Stimulated activated effector memory CD8-positive, alpha-beta T cell treated with anti-CD3 and anti-CD28 coated beads, Interleukin-12 subunit alpha, Interleukin-12 subunit beta, amount 100 ng/mL, for 72 hours (primary cell): ENCODE results near the gene SLC16A3.

Experiments used
- ATAC-seq: fragments of 150-1000 bp; cut with Tn5 transposase; 2 replicates; pipeline ENCODE4 v1.10.0; 2021
- DNase-seq, 2 donors: peaks; one replicate each; pipeline ENCODE4 v3.0.0; 2021 to 2022; ENCODE audit warnings: low spot score in 2 of 2
- H3K27ac Mint-ChIP-seq: one replicate; pipeline ENCODE4 v1.8.0; 2022; ENCODE audit warnings: mild to moderate bottlenecking, mixed read lengths
- H3K36me3 Mint-ChIP-seq: one replicate; pipeline ENCODE4 v1.8.0; 2022; ENCODE audit warnings: mild to moderate bottlenecking, mixed read lengths
- H3K4me1 Mint-ChIP-seq: one replicate; pipeline ENCODE4 v1.8.0; 2022; ENCODE audit warnings: mixed read lengths
- H3K4me3 Mint-ChIP-seq: one replicate; pipeline ENCODE4 v1.8.0; 2022; ENCODE audit warnings: mild to moderate bottlenecking, mixed read lengths
- H3K9me3 Mint-ChIP-seq: one replicate; pipeline ENCODE4 v1.8.0; 2022; ENCODE audit warnings: mixed read lengths

The SLC16A3 gene

GRCh38 chr17:82281502-82282238 is 52.8 kb downstream of the SLC16A3 start:
- Mint-ChIP-seq H3K27ac (peak overlapping the region; percentile 74), H3K4me1 (peaks cover 33% of the 10 kb centered on the region), H3K4me3 (peak overlapping the region; percentile 64), H3K36me3 (peaks cover 13% of the 10 kb centered on the region), H3K9me3 (no peaks in the 10 kb centered on the region)
- ATAC-seq (peak; percentile 95), DNase-seq (peak; percentile 56 to 77)

GRCh38 chr17:82282239-82283207 is 53.7 kb downstream of the SLC16A3 start:
- Mint-ChIP-seq H3K36me3 (peaks cover 13% of the 10 kb centered on the region), H3K27ac (peak overlapping the region; percentile 76), H3K4me1 (peaks cover 33% of the 10 kb centered on the region), H3K9me3 (no peaks in the 10 kb centered on the region), H3K4me3 (peak overlapping the region; percentile 64)
- DNase-seq (no peak), ATAC-seq (no peak)

GRCh38 chr17:82283208-82283749 is 54.4 kb downstream of the SLC16A3 start:
- peak overlapping the region; percentile 76 for H3K27ac Mint-ChIP-seq
- H3K4me3 Mint-ChIP-seq = peak overlapping the region; percentile 64

GRCh38 chr17:82285141-82285540 is 56.3 kb downstream of the SLC16A3 start:
- DNase-seq (no peak), ATAC-seq (no peak)
- H3K27ac Mint-ChIP-seq = no peak overlapping the region
- no peak overlapping the region for H3K4me3 Mint-ChIP-seq
- no peaks in the 10 kb centered on the region for H3K9me3 Mint-ChIP-seq
- H3K4me1 Mint-ChIP-seq = peaks cover 40% of the 10 kb centered on the region
- H3K36me3 Mint-ChIP-seq = peaks cover 13% of the 10 kb centered on the region

More at GRCh38 chr17:82283208-82283749, 54.4 kb downstream of the SLC16A3 start:
- H3K9me3 Mint-ChIP-seq = no peaks in the 10 kb centered on the region
- H3K36me3 Mint-ChIP-seq = peaks cover 13% of the 10 kb centered on the region
- ATAC-seq (peak; percentile 88), DNase-seq (peak; percentile 51 to 81)
- H3K4me1 Mint-ChIP-seq = peaks cover 38% of the 10 kb centered on the region

GRCh38 chr17:82287013-82287867 is 58.4 kb downstream of the SLC16A3 start:
- Mint-ChIP-seq H3K27ac (peak overlapping the region; percentile 17), H3K36me3 (peaks cover 6% of the 10 kb centered on the region), H3K4me1 (peaks cover 33% of the 10 kb centered on the region), H3K9me3 (no peaks in the 10 kb centered on the region), H3K4me3 (no peak overlapping the region)
- DNase-seq (no peak), ATAC-seq (no peak)

- peak overlapping the region; percentile 17 for H3K27ac Mint-ChIP-seq
- H3K36me3 Mint-ChIP-seq = peaks cover 10% of the 10 kb centered on the region
- ATAC-seq = no peak
- H3K9me3 Mint-ChIP-seq = no peaks in the 10 kb centered on the region
- H3K4me1 Mint-ChIP-seq = peaks cover 25% of the 10 kb centered on the region
- DNase-seq = no peak
- no peak overlapping the region for H3K4me3 Mint-ChIP-seq
Observed at GRCh38 chr17:82287868-82288801, 59.3 kb downstream of the SLC16A3 start.
